Activated gamma-delta T cell treated with anti-CD3 and anti-CD28 coated beads, Interleukin-2, amount 50 U/mL, for 16 hours (primary cell): Measurements from ENCODE around the gene KRT6A.

Experiments used
- DNase-seq: peaks from one replicate; pipeline ENCODE4 v3.0.0-alpha.2; 2020; ENCODE audit warnings: low read depth

The KRT6A gene

DNA sequence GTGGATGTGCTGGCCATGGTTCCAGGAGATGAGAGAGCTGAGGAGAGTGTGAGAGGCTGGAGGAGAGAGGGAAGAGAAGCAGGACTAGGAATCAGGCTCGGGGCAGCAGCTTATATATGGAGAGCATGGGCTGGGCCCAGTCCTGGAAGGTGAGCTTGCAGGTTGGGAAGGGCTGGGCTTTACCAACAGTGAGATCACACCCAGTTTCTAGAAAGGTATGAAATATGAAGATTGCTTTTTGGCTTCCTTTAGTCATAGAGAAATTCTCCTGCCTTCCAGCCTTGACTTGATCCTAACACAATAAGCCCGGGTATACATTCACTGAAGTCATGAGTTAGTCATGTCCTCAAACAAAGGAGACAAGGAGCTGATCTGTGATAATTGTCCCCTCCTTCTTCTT is at the start of gene KRT6A:
TSS of gene KRT6A (minus strand) at position 86 of the 400 bp plus-strand sequence. CDS start at position 17, 69 bp downstream.
- DNase-seq: no peak

DNA sequence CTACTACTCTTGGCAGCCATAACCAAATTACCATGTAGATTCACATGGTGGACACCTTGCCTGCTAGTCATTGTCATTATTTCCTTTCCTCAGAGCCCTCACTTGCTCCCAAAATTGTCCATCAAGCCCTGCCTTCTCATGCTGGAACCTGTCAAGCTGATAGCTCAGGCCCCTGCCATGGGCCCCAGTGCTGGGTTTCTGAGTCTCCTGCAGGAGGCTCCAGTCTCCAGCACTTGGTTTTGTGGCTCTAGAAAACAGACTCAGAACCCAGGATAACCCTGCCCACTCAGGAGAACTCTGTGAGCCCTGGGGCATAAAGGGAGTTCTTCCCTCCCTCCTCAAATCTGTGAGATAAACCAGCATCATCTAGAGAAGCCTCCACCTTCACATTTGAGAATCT is 49.1 kb upstream of the KRT6A start:
- no peak for DNase-seq

DNA sequence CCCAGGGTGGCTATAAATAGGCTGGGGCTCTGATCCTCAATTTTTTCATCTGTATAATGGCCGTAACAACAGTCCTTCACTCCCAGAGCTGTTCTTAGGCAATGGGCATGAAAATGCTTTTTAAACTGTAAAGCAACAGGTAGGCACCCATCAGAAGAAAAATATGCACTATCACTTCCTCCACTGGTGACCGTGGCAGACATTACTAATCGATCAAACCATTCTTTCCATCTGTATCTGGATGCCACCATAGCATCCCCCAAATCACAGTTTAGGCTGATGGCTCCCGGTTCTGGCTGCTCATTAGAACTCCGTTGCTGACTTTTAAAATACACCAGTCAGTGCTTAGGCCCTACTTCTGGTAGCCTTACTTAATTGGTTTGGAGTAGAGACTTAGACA is 48.7 kb upstream of the KRT6A start:
- no peak for DNase-seq

DNA sequence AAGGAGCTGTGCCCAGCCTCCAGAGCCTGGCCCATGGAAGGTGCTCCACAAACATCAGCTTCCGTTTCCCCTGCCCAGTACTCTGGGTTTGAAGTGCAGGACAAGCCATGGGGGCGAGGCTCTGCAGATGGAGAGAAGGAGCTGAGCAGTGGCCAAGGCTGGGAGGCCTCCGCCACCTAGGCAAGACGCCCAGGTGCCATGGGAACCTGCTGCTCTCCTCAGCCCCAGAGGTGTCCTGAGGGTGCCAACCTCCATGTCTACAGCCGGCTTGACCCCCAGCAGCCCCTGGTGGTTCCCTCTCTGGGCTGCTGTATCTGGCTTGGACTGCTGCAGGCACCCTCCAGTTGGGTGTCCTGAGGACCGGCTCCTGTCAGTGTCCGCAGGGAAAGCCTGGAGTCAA is 47.5 kb upstream of the KRT6A start:
- DNase-seq: no peak

DNA sequence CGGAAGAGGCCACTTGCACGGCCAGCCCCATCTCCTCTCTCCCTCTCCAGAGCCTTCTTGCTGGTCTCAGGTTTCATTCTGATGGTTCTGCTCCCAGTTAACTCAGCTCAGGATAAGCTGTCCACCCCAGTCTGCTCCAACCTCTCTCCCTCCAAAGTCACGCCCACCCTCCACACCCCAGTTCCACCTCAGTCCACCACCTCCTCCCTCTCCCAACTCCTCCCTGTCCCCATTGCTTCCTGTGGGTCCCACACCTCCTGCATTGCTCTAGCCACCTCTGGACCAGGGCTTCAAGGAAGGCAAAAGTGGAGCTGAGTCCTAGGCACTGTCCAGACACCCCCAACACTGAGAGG is 46.7 kb upstream of the KRT6A start:
- DNase-seq: no peak

DNA sequence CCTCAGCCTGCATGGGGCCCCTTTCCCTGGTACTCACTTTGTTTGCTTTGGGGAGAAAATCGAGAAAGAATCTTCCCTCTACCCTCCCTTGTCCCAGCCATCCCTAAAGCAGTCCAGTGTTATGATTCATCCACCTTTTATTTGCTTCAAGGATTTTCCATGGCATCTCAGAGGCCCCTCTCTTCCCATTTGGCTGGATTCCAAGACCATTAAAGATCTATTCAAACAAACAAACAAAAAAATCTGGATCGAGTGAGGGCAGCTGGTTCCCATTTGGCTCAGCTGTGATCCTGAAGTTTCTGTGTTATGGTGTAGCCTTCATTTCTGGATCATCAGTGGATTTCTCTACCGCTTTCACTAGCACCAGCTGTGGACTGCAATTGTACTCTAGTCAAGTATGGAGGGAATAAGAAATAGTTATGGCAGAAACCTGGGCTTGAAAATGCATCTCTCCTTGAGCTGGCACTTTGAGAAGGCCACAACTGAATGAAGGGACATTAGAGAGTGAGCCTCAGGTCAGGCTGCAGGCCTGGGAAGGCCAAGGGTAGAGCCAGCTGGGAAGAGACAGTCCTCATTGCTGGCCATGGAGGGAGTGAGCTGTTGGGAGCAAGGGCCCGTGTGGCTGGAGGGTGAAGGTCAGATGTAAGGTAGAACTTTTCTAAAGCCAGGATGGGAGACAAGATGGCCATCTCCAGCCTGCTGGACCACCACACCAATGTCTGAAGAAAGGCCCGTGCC is 46.2 kb upstream of the KRT6A start:
- no peak for DNase-seq

DNA sequence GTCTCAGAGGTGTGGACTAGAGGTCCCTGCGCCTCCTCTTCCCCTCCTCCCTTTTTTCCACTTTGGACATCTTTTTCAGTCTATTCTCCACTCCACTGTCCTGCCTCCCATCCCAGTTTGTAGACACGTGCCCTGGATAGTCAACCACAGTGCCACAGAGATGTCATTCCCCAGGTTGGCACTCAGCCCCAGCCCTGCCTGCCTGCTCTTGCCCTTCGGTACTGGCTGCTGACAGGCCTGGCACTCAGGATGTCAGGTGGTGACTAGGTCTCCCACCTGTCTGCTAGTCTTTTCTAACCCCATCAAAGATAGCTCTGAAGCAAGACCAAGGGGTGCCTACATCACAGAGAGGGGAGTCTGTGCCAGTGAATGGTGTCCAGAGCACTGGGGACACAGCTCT is 44.0 kb upstream of the KRT6A start:
- DNase-seq: no peak

DNA sequence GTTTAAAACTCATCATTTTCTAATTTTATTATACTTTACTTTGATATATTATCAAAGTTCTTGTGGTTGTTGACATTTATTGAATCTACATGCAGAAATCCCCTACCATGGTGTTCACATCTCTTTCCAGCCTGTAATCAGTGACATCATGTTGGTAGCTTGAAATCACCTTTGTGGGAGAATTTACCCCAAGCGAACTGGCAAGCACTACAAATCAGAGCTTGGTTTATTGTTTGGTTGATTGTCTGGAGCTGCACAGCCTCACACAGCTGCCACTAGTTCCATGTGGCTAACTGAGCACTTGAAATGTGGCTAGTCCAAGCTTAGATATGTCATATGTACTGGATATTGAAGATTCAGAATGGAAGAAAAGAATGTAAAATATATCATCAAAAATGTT is 42.5 kb upstream of the KRT6A start:
- DNase-seq: no peak

DNA sequence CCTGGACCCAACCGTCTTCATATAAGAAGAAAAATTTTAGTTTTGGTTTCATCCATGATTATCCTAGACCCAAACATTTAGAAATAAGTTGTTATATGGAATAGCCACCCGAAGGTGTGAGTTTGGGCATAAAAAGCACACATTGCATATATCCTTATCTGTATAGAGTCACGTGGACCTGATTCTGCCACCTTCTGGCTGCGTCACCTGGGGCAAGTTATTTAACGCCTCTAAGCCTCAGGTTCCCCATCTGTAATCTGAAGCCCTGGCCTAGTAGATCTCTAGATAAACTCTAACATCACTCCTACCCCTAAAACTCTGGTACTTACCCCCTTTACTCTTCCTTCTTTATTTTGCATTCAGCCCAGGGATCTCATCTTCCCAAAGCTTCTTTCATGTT is 41.4 kb upstream of the KRT6A start:
- DNase-seq: no peak

DNA sequence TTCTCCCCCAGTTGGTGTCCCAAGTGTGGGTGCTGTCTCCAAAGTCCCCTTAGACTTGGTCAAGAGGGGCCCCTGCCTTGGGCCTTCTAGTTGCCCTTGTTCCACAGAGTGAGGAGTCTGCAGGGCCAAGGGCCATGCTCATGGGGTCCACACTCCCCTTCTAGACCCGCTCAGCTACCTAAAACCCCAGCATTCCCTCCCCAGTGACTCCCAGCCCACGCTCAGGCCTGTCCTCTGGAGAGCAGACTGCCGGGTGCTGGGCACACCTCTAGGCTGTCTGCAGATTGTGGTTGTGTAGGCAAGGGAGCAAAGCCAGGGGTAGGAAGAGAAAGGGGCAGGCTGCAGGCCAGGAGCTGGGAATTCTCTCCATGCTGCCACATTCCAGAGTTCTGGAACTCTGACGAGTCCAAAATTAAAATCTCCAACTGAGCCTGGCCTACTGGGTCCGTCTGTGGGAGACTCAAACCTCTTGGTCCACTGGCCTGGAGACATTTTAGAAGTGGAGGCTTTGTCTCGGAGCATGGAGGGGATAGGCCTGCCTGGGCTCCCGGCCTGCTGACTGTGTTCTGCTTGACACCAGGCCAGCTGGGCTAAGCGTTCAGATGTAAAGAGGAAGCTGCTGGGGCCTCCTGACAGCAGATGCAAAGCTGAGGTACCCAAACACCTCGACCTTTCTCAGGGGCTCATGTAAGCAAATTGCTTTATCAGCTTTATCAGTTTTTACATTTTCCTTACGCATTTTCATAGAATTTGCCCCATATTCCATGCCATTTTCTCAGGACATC is 40.8 kb upstream of the KRT6A start:
- no peak for DNase-seq

DNA sequence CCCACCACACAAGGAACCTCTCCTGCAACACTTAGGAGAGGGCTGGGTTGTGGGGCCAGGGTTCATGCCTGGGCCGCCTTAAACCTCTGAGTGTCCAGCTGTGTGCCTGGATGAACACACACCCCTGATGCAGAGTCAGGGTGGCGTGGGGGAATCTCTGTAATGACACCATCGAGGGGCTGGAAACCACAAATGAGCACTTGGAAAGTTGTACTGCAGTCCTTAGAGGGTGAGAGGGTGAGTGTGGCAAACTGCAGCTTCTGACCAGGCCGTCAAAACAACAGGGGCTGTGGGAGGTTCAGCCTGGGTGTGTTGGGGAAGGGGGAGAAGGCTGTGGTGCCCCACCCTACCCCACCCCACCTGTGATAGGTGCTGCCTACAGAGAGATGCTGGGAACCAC is 39.6 kb upstream of the KRT6A start:
- no peak for DNase-seq

DNA sequence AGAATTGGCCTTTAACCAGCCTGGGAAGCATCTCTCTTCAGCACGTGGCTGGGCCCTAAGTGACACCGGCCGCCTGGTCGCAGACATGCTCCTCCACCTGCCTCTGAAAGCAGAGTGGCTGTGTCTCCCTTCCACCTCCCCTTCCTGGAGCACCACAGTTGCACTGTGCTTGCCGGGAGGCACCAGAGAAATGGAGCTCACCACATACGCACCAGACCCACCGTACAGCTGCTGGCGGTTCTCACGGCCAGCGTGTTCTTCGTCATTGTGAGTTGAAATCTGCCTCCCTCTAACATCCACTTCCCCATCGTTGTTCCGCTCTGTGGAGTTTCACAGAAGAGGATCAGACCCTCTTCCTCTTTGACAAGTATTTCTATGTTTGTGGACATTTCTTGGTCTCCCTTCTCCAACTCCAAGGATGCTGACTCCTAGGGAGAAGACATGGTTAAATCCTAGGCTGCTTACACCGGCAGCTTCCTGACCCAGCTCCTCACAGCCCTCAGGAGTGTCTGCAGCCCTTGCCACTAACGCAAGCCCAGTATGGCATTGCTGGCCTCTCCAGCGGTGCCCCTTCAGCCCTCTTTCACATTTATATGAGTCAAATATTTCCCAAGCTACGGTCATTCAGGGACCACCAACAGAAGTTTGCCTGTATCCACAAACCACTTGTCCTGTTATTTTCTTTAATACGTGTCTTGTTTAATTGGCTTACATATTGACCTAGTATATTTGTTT is 38.7 kb upstream of the KRT6A start:
- no peak for DNase-seq

DNA sequence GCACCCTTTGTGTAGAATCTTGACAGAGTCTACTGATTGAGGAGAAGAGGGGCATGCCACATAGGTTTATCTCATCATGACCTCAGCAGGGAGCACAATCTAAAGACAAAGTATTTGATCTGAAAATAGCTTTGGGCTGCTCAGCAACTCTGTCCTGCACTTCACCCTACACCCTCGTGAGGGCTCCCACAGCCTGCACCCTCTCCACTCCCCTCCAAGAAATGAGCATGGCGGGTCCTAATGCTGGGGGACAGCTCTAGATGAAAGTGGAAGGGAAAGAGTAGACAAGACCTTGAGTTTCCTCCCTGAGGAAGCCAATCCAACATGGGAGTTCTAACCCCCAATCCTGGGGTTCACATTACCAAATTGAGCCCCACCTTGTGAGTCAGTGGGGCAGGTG is 37.8 kb upstream of the KRT6A start:
- DNase-seq: no peak

DNA sequence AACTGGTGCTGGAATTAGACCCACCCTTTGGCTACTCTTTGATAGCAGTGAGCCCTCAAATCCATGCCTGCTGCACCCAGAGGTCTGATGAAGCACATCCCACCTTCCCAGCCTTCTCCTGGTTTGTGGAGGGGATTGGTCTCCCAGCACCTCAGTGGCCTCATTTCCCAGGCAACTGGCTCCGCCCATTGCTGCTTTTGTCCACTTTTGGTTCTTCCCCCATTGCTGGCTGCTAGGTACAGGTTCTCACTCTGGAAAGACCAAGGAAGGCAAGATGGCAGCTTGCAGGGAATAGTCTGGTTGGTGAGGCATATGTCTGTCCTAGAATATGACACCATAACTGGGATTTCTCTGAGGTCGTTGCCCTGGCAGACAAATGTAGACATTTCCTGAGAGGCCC is 37.3 kb upstream of the KRT6A start:
- no peak for DNase-seq

DNA sequence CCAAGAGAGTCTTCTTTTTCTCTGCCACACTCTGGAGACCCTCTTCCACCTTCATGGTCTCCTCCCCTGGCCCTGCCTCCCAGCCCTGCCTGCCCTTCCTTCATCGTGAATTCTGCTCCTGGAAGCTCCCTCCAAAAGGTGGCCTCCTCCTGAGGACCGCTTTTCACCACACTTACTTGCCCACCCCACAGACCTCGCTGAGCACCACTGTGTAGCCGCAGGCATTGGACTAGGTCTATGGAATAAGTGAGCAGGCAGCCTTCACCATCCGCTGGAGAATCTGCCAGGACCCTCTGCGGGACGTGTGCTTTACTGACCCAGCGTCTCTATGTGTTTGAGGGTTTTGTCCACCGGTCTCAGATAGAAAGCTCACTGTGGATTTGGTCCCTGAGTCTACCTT is 36.8 kb upstream of the KRT6A start:
- DNase-seq: no peak

DNA sequence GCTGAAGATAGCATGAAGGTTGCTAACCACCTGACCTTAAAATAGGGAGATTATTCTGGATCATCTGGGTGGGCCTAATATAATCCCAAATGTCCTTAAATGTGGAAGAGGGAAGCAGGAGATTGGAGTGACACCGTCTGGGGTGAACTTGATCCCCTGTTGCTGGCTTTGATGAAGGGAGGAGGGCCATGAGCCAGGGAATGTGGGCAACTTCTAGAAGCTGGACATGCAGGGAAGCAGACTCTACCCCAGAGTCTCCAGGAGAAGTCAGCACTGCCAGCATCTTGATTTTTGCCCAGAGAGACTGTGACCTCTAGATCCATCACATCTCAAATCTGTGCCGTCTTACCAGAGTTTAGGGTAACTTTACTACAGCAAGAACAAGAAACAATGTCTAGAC is 36.4 kb upstream of the KRT6A start:
- DNase-seq: no peak

DNA sequence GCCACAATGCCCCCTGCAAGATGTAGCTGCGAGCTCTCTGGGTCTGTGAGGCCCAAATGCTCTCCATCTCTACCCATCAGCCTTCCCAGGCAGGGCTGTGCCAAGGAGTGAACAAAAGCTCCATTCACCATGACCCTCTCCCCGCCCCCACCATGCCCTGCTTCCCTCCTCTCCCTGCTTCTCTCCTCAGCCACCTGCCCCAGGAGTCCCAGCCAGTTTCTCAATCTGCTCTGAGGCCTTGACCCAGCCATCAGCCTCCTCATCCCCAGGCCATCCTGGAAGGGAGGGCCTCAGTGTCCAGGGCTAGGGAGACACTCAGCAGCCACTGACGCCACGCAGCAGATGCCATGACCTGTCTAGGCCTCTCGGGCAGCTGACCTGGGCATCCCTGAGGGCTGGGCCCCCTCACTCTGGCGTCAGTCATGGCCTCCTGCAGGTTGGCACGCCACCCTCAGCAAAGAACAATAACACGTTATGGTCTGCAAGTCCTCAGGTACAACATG is 35.6 kb upstream of the KRT6A start:
- no peak for DNase-seq

DNA sequence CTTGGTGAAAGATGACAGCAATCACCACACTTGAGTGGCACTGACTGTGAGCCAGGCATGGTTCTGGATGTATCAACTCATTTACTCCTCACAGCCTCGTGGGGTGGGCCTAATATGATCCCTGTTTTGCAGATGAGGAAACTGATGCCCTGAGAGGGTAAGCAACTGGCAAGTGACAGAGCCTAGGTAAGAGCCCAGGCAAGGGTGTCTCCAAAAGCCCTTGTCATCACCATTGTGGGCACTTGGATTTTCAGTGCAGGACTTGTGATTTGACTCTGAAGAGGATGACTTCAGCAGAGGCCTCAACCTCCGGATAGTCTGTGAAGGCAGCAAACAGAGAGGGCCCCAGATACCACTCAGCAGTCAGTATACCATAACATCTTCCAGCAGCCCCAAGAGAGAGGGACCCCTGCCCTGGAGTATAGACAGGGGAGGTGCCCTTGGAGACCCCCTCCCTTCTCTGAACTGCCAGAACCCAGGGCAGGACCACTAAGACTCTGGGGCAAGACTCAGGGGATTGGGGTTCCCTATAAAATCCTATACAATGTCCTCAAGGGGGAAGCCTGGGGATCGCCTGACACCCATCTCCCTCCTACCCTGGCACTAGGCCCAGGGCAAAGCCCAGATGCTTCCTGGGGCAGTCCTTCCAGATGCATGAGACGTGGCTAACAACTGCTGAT is 34.2 kb upstream of the KRT6A start:
- no peak for DNase-seq

DNA sequence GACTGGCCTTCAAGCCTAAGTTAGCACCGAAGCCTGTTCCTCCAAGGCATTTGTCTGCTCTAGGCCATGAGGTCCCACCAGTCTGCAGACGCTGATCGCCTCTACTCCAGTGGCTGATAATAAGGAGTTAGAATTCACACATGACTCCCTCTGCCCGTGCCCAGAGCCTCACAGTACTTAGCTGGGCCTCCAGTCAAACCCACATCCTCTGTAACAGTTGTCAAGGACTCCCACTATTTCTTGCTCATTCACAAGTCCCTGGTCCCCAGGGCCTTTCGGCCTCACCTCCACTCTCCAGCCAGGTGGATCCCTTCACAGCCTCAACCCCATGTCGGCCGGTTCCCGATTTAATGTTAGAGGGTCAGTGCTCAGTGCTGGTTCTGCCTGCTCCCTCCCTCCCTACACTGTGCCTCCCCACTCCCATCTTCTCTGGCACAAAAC is 33.5 kb upstream of the KRT6A start:
- no peak for DNase-seq

DNA sequence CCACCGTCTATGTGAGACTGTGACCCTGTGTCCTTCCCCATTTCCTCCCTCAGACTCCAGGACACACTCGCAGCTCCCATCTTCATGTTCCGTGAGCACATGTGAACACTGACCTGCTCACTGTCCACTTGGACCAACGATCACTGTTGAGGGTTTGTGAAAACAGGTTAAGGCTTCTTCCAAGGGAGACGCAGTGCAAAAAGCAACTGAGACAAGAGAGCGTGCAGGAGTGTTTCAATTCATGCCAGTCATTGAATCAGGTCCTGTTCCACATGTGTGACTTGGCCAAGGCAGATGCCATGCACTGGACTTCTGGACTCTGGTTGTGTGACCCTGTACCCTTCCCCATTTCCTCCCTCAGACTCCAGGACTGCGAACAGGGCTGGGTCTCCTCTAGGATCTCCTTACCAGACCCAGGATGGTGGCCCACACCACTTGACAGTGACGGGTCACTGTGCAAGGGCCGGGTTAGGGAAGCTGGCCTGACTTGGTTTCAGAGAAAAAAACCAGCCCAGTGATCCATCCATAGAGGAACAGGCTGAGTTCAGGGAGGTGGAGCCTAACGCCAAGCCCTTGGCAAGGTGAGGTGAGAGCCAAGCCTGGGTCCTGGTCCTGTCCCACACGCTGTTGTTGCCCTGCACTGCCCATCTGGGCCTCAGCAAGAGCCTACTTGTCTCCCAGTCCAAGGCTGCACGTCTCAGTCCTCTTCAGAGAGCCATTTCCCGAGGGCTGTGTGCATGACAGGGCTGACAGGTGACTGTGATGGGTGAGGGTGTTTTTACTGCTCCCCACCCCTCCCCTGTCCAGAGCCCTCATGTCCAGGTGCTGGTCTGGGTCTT is 32.8 kb upstream of the KRT6A start:
- DNase-seq: no peak

DNA sequence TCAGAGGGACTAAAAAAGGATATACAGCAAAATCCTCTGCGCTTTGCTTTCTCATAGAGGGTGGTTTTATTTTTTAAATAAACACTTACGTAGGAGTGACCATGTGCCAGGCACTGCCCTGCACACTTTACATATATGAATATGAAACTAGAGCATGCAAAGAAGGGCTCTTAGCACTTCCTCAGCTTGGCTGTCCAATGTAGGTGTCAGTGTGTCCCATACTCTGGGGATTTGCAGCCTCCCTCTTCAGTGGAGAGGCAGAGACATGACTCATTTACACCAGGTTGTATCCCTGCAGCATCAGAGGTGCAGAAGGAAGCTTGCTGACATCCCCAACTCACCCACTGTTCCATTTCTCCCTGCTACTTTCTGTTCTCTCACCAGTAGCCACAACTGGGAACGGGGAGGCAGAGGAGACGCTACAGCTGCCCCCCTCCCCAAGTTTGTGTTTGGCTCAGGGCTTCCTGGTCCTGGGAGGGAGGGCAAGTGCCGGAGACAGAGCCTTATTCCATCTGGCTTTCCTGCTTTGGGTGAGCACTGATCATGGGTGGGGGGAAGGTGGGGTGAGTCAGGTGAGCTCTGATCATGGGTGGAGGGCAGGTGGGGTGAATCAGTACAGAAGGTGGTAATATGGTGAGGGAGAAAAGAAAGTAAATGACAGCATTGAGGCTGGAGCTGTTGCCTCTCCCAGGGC is 32.0 kb upstream of the KRT6A start:
- DNase-seq: no peak
